Vagina (tissue), 2 donors: ENCODE data around the gene G6PC3. TPM values are rescaled to one million over a fixed set of nuclear protein-coding genes. Genes with fewer than 3 reads are reported as not detected.

Experiments
- DNase-seq, 2 donors: peaks; one replicate each; pipeline ENCODE4 v3.0.0-alpha.2; 2017; ENCODE audit errors: extremely low spot score in 2 of 2
- H3K27ac ChIP-seq: fragments of 200-600 bp; sonication (generic); one replicate; pipeline ENCODE4 v1.5.1; 2019
- H3K27me3 ChIP-seq: fragments of 200-600 bp; sonication (generic); one replicate; pipeline ENCODE4 v1.5.1; 2019
- H3K36me3 ChIP-seq, 2 donors: fragments of 200-600 bp; sonication (generic); one replicate each; pipeline ENCODE4 v1.5.1; 2017 to 2019
- H3K4me1 ChIP-seq: fragments of 200-600 bp; sonication (generic); one replicate; pipeline ENCODE4 v1.5.1; 2019
- H3K4me3 ChIP-seq, 2 donors: fragments of 200-600 bp; sonication (generic); 1 replicate in 1 of 2; 2 replicates in 1 of 2; pipeline ENCODE4 v1.5.1; 2016 to 2019
- H3K9me3 ChIP-seq: fragments of 200-600 bp; sonication (generic); one replicate; pipeline ENCODE4 v1.5.1; 2019
- CTCF ChIP-seq, 3 experiments: fragments of 450-650 bp in 2 of 3; fragments of 200-600 bp in 1 of 3; sonication (generic) in 1 of 3; IDR thresholded peaks; one replicate each; pipeline ENCODE4 v1.5.1; 2017 to 2019; ENCODE audit warnings: antibody characterized with exemption in 3 of 3, mild to moderate bottlenecking in 2 of 3, moderate library complexity in 2 of 3
- POLR2A ChIP-seq, 2 donors: fragments of 450-650 bp; IDR thresholded peaks; one replicate each; pipeline ENCODE4 v1.6.1; 2017; ENCODE audit warnings: antibody characterized with exemption in 2 of 2, mild to moderate bottlenecking in 2 of 2, moderate library complexity in 2 of 2
- POLR2AphosphoS5 ChIP-seq, 2 donors: sonication (generic); formaldehyde crosslinking; IDR thresholded peaks; one replicate each; pipeline ENCODE4 v1.9.0; 2017; ENCODE audit warnings: antibody characterized with exemption in 2 of 2, mild to moderate bottlenecking in 2 of 2, low read depth in 1 of 2; ENCODE audit not compliant: insufficient read depth in 1 of 2
- intact Hi-C: fragments of 100-400 bp; cut with DNase I; formaldehyde crosslinking; loops from one replicate; pipeline ENCODE4 v1.15.1; 2023
- total RNA-seq: library from RNA; depleted of rRNA; stranded (reverse); fragments of >200 nt; gene quantifications from one replicate; pipeline ENCODE4 v1.2.3, GENCODE V29; 2016

The G6PC3 gene
- total RNA-seq, 1 donor from 2014 or later = 44.0 TPM

DNA sequence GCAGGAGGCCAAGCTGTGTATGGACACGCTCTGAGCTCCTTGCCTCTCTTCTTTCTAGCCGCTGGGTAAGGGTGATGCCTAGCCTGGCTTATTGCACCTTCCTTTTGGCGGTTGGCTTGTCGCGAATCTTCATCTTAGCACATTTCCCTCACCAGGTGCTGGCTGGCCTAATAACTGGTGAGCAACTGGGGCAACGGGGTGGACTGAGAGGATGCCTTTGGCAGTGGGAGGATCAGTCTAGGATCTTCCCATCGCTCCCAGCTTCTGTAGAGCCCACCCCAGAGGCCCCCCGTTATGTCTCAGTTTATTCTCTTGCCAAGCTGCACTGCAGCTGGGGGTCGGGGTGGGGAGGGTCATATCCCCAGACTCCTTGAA is 4.4 kb downstream of the G6PC3 start:
- H3K36me3 ChIP-seq = peaks cover 0 to 47% of the 10 kb centered on the region in 2 donors
- no peaks in the 10 kb centered on the region for H3K27me3 ChIP-seq
- no peak for TF ChIP-seq CTCF (IDR thresholded peaks at IDR 0.05)
- no peak for TF ChIP-seq POLR2AphosphoS5 (IDR thresholded peaks at IDR 0.05; ENCODE audit: insufficient read depth in 1 of 2, low read depth in 1 of 2)
- TF ChIP-seq POLR2A (IDR thresholded peaks at IDR 0.05) = no peak
- intact Hi-C loops = no loop called here
- peaks cover 27% of the 10 kb centered on the region for H3K4me1 ChIP-seq
- DNase-seq = no peak
- no peak overlapping the region for H3K4me3 ChIP-seq
- H3K9me3 ChIP-seq = no peaks in the 10 kb centered on the region
- no peak overlapping the region for H3K27ac ChIP-seq

DNA sequence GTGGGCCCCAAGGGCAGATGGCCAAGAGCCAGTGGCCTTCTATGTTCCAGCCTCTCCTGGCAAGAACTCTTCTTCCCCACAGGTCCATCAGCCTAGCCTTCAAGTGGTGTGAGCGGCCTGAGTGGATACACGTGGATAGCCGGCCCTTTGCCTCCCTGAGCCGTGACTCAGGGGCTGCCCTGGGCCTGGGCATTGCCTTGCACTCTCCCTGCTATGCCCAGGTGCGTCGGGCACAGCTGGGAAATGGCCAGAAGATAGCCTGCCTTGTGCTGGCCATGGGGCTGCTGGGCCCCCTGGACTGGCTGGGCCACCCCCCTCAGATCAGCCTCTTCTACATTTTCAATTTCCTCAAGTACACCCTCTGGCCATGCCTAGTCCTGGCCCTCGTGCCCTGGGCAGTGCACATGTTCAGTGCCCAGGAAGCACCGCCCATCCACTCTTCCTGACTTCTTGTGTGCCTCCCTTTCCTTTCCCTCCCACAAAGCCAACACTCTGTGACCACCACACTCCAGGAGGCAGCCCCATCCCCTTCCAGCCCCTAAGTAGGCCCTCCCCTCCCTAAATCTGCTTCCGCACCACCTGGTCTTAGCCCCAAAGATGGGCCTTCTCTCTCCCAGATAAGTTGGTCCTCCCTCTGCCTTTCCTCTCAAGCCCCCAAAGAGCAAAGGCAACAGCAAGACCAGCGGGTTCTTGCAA is 5.2 kb downstream of the G6PC3 start:
- Histone ChIP-seq H3K4me3 (no peak overlapping the region), H3K9me3 (no peaks in the 10 kb centered on the region), H3K27ac (no peak overlapping the region), H3K27me3 (no peaks in the 10 kb centered on the region), H3K36me3 (peaks cover 0 to 56% of the 10 kb centered on the region in 2 donors), H3K4me1 (peaks cover 23% of the 10 kb centered on the region)
- TF ChIP-seq CTCF (IDR thresholded peaks at IDR 0.05) = no peak
- no peak for TF ChIP-seq POLR2AphosphoS5 (IDR thresholded peaks at IDR 0.05; ENCODE audit: insufficient read depth in 1 of 2, low read depth in 1 of 2)
- TF ChIP-seq POLR2A (IDR thresholded peaks at IDR 0.05) = no peak
- intact Hi-C loops = no loop called here
- no peak for DNase-seq

GRCh38 chr17:44076716-44077594 is 6.4 kb downstream of the G6PC3 start:
- no peak for TF ChIP-seq POLR2A (IDR thresholded peaks at IDR 0.05)
- TF ChIP-seq CTCF (IDR thresholded peaks at IDR 0.05) = no peak
- no peak for TF ChIP-seq POLR2AphosphoS5 (IDR thresholded peaks at IDR 0.05; ENCODE audit: insufficient read depth in 1 of 2, low read depth in 1 of 2)
- Histone ChIP-seq H3K9me3 (no peaks in the 10 kb centered on the region), H3K4me3 (no peak overlapping the region), H3K4me1 (peaks cover 13% of the 10 kb centered on the region), H3K36me3 (peaks cover 0 to 60% of the 10 kb centered on the region in 2 donors), H3K27me3 (no peaks in the 10 kb centered on the region), H3K27ac (no peak overlapping the region)
- intact Hi-C loops = no loop called here
- no peak for DNase-seq

DNA sequence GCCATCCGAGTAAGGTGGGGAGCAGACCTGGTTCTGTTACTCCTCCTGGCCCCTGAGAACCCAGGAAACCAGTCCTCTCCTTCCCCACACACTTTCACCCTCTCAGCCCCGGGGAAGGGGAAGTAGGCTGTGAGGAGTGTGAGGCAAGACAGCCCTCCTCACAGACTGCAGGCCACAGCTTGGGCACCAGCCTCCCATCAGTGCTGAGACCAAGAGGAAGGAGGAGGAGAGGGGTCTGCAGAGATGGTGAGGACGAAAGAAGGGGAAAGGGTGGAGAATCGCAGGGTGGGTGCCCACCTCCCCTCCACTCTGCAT is 7.0 kb downstream of the G6PC3 start:
- no peak for TF ChIP-seq CTCF (IDR thresholded peaks at IDR 0.05)
- peaks cover 7% of the 10 kb centered on the region for H3K4me1 ChIP-seq
- H3K4me3 ChIP-seq = no peak overlapping the region
- no peak for DNase-seq
- H3K27me3 ChIP-seq = no peaks in the 10 kb centered on the region
- peaks cover 0 to 66% of the 10 kb centered on the region in 2 donors for H3K36me3 ChIP-seq
- no peaks in the 10 kb centered on the region for H3K9me3 ChIP-seq
- no peak overlapping the region for H3K27ac ChIP-seq
- intact Hi-C loops = no loop called here

- Histone ChIP-seq H3K27me3 (no peaks in the 10 kb centered on the region), H3K27ac (no peak overlapping the region), H3K4me3 (no peak overlapping the region), H3K36me3 (peaks cover 0 to 75% of the 10 kb centered on the region in 2 donors), H3K9me3 (no peaks in the 10 kb centered on the region), H3K4me1 (no peaks in the 10 kb centered on the region)
- intact Hi-C loops = no loop called here
- TF ChIP-seq POLR2AphosphoS5 (IDR thresholded peaks at IDR 0.05; ENCODE audit: insufficient read depth in 1 of 2, low read depth in 1 of 2) (no peak), CTCF (IDR thresholded peaks at IDR 0.05) (no peak), POLR2A (IDR thresholded peaks at IDR 0.05) (no peak)
- DNase-seq = no peak
These were observed 7.9 kb downstream of the G6PC3 start for GRCh38 chr17:44078412-44078811.
